Measurements from ENCODE around the gene TFB1M.

Gene TFB1M

GRCh38 chr6:155246825-155247224, 67.5 kb downstream of the TFB1M start:
- no peak for TF ChIP-seq CTCF (IDR thresholded peaks at IDR 0.05)

GRCh38 chr6:155245831-155246230, 68.5 kb downstream of the TFB1M start:
- no peak for TF ChIP-seq CTCF (IDR thresholded peaks at IDR 0.05)

GRCh38 chr6:155245193-155245592, 69.1 kb downstream of the TFB1M start:
- no peak for TF ChIP-seq CTCF (IDR thresholded peaks at IDR 0.05)

- TF ChIP-seq CTCF (IDR thresholded peaks at IDR 0.05): no peak
These were observed 69.8 kb downstream of the TFB1M start for GRCh38 chr6:155244434-155244833.

DNA sequence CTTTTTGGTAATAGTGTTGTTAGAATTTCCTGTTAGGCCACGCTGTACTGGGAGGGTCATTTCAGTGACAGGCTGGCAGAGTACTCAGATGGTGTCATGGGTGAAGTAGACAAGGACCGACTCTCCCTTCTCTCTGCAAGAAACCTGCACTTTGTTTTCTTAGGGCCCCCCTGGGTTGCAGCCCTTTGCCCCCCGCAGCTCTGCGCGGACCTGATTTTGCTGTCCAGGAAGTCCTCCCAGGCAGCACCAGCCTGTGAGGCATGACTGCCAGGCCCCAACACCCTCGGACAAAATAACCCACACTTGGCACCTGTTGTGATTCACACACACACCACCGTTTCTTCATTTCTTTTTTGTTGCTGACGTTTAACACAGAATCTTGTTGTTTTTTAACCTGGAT, 72.3 kb downstream of the TFB1M start:
- TF ChIP-seq CTCF (IDR thresholded peaks at IDR 0.05): no peak

DNA sequence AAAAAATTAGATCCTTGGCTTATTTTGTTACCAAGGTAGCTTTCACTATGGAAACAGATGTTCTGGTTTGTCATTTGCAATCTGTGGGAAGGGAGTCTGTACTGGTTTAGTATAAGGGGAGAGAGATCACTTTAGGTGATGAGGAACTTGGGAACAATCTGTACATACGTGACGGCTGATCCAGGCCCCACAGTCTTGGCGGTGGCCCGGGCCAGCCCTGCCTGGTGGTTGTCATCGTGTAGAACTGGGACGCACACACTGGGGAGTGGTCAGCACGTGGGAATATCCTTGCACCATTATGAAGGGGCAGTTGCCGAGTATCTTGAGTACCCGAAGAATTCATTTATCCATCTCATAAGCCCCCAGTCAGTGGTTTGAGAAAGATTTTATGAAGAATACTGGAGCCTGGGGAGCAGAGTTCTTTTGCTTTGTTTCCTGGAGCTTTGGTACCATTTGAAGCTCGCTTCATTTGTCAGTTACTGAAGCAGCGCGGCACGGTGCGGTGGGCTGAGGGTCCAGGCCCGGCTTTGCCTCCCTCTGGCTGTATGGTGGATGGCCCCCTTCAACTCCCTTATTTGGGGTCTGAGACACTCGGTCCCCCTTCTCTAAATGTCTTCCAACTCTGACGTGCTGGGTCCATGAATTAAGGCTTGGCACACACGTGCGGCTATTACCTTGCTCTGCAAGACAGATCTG, 73.2 kb downstream of the TFB1M start:
- TF ChIP-seq CTCF (IDR thresholded peaks at IDR 0.05): no peak

GRCh38 chr6:155237613-155238012, 76.7 kb downstream of the TFB1M start:
- no peak for TF ChIP-seq CTCF (IDR thresholded peaks at IDR 0.05)

- no peak for TF ChIP-seq CTCF (IDR thresholded peaks at IDR 0.05)
These were observed 79.2 kb downstream of the TFB1M start for GRCh38 chr6:155235087-155235486.

Measured in LNCAP (cell line).